ENCODE measurements around the gene HEMK1. TPM values are rescaled to one million over a fixed set of nuclear protein-coding genes. Genes with fewer than 3 reads are reported as not detected.

The HEMK1 gene
- total RNA-seq, 2 donors from 2014 or later: 24.1 to 25.8 TPM

GRCh38 chr3:50551681-50552435 is 17.5 kb upstream of the HEMK1 start:
- TF ChIP-seq, protein P1, sequence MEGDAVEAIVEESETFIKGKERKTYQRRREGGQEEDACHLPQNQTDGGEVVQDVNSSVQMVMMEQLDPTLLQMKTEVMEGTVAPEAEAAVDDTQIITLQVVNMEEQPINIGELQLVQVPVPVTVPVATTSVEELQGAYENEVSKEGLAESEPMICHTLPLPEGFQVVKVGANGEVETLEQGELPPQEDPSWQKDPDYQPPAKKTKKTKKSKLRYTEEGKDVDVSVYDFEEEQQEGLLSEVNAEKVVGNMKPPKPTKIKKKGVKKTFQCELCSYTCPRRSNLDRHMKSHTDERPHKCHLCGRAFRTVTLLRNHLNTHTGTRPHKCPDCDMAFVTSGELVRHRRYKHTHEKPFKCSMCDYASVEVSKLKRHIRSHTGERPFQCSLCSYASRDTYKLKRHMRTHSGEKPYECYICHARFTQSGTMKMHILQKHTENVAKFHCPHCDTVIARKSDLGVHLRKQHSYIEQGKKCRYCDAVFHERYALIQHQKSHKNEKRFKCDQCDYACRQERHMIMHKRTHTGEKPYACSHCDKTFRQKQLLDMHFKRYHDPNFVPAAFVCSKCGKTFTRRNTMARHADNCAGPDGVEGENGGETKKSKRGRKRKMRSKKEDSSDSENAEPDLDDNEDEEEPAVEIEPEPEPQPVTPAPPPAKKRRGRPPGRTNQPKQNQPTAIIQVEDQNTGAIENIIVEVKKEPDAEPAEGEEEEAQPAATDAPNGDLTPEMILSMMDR (conservative IDR thresholded peaks at IDR 0.05): no peak
- Histone ChIP-seq H3K4me1 (ENCODE audit: control insufficient read depth, insufficient read depth, low read length) (no peaks in the 10 kb centered on the region), H3K9me3 (ENCODE audit: control insufficient read depth, low read length) (no peaks in the 10 kb centered on the region), H3K27me3 (ENCODE audit: control insufficient read depth, insufficient read depth, low read length, poor library complexity, severe bottlenecking) (no peaks in the 10 kb centered on the region), H3K36me3 (ENCODE audit: control insufficient read depth, insufficient read depth, low read length) (no peaks in the 10 kb centered on the region), H3K9ac (ENCODE audit: extremely low read depth, low read length, poor library complexity, severe bottlenecking) (no peak overlapping the region), H3K4me3 (ENCODE audit: low read length) (no peak overlapping the region), H3K27ac (ENCODE audit: low read depth, low read length) (no peak overlapping the region)
- no peak for DNase-seq
- WGBS, 2 experiments (ENCODE audit: insufficient coverage in 1 of 2, insufficient read length in 1 of 2): 86% methylated on average over 5 to 7 of the region's 7 CpGs
- no peaks in the 10 kb centered on the region for H3K9me3 Mint-ChIP-seq
- H3K36me3 Mint-ChIP-seq (ENCODE audit: low read depth): no peaks in the 10 kb centered on the region
- no peaks in the 10 kb centered on the region for H3K4me1 Mint-ChIP-seq
- peaks cover 5% of the 10 kb centered on the region for H3K27me3 Mint-ChIP-seq (ENCODE audit: insufficient read depth)
- H3K27ac Mint-ChIP-seq: no peak overlapping the region
- no peak overlapping the region for H3K4me3 Mint-ChIP-seq

GRCh38 chr3:50552598-50552997 is 16.7 kb upstream of the HEMK1 start:
- Histone ChIP-seq H3K27ac (ENCODE audit: low read depth, low read length) (no peak overlapping the region), H3K27me3 (ENCODE audit: control insufficient read depth, insufficient read depth, low read length, poor library complexity, severe bottlenecking) (no peaks in the 10 kb centered on the region), H3K9ac (ENCODE audit: extremely low read depth, low read length, poor library complexity, severe bottlenecking) (no peak overlapping the region), H3K4me3 (ENCODE audit: low read length) (no peak overlapping the region), H3K4me1 (ENCODE audit: control insufficient read depth, insufficient read depth, low read length) (no peaks in the 10 kb centered on the region), H3K36me3 (ENCODE audit: control insufficient read depth, insufficient read depth, low read length) (no peaks in the 10 kb centered on the region), H3K9me3 (ENCODE audit: control insufficient read depth, low read length) (no peaks in the 10 kb centered on the region)
- H3K36me3 Mint-ChIP-seq (ENCODE audit: low read depth): no peaks in the 10 kb centered on the region
- peaks cover 5% of the 10 kb centered on the region for H3K27me3 Mint-ChIP-seq (ENCODE audit: insufficient read depth)
- H3K27ac Mint-ChIP-seq: no peak overlapping the region
- TF ChIP-seq, protein P1 (conservative IDR thresholded peaks at IDR 0.05): no peak
- WGBS, 2 experiments (ENCODE audit: insufficient coverage in 1 of 2, insufficient read length in 1 of 2): 92 to 94% methylated on average over 3 to 9 of the region's 9 CpGs
- H3K4me1 Mint-ChIP-seq: no peaks in the 10 kb centered on the region
- H3K4me3 Mint-ChIP-seq: no peak overlapping the region
- H3K9me3 Mint-ChIP-seq: no peaks in the 10 kb centered on the region
- no peak for DNase-seq

DNA sequence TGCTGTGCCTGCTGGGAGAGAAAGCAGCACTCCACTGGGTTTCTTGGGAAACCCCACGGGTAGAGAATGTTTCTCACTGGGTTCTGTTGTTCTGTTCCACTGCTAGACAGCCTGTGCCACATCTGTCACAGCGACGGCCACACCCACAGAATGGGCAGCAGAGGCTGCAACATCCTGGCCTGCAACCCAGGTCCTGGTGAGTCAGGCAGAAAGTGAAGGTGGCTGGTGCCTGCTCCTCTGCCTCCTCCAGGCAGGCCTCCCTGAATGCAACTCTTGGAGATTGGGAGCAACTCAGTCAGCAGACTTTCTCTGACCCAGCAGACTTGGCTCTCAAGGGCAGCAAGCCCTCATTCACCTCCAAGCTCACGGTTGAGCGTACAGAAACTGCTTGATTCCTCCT is 14.8 kb upstream of the HEMK1 start:
- no peaks in the 10 kb centered on the region for H3K27me3 ChIP-seq (ENCODE audit: control insufficient read depth, insufficient read depth, low read length, poor library complexity, severe bottlenecking)
- Mint-ChIP-seq H3K36me3 (ENCODE audit: low read depth) (no peaks in the 10 kb centered on the region), H3K4me3 (no peak overlapping the region), H3K27me3 (ENCODE audit: insufficient read depth) (peaks cover 5% of the 10 kb centered on the region), H3K9me3 (no peaks in the 10 kb centered on the region), H3K27ac (no peak overlapping the region), H3K4me1 (no peaks in the 10 kb centered on the region)
- TF ChIP-seq, protein P1 (conservative IDR thresholded peaks at IDR 0.05): no peak
- DNase-seq: no peak
- H3K4me3 ChIP-seq (ENCODE audit: low read length): no peak overlapping the region
- no peak overlapping the region for H3K9ac ChIP-seq (ENCODE audit: extremely low read depth, low read length, poor library complexity, severe bottlenecking)
- no peaks in the 10 kb centered on the region for H3K4me1 ChIP-seq (ENCODE audit: control insufficient read depth, insufficient read depth, low read length)
- WGBS, 2 experiments (ENCODE audit: insufficient coverage in 1 of 2, insufficient read length in 1 of 2): 85 to 89% methylated on average over 5 of the region's 5 CpGs
- H3K27ac ChIP-seq (ENCODE audit: low read depth, low read length): no peak overlapping the region
- H3K36me3 ChIP-seq (ENCODE audit: control insufficient read depth, insufficient read depth, low read length): no peaks in the 10 kb centered on the region
- no peaks in the 10 kb centered on the region for H3K9me3 ChIP-seq (ENCODE audit: control insufficient read depth, low read length)

Data from endodermal cell (in vitro differentiated cells).